ENCODE data around the gene TRIM14. TPM values are rescaled to one million over a fixed set of nuclear protein-coding genes. Genes with fewer than 3 reads are reported as not detected.

Gene TRIM14
- total RNA-seq, 4 donors from 2014 or later, result 7.5 to 12.5 (median 10.5) TPM

DNA sequence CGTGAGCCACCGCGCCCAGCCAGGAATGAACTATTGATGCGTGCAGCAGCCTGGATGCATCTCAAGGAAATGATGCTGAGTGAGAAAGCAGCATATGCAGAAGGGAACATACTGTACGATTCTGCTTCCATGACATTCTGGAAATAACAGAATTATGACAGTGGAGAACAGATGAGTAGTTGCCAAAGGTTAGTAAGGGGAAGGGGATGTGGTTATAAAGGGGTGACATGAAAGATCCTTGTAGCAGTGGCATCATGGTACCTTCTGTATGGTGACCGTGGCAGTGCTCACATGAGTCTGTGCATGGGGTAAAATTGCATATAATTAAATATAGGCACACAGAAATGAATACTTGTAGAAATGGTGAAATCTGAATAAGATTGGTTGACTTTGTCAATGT is 49.5 kb downstream of the TRIM14 start:
- no peaks in the 10 kb centered on the region for H3K9me3 ChIP-seq
- H3K4me3 ChIP-seq, result no peak overlapping the region
- H3K36me3 ChIP-seq, result peaks cover 0 to 37% of the 10 kb centered on the region in 2 donors
- no peak overlapping the region for H3K27ac ChIP-seq
- peaks cover 0 to 6% (median 0%) of the 10 kb centered on the region in 3 donors for H3K4me1 ChIP-seq
- 96 to 100% methylated on average over 2 to 6 of the region's 6 CpGs for WGBS, 2 donors (ENCODE audit: low coverage in 1 of 2)
- no peaks in the 10 kb centered on the region for H3K27me3 ChIP-seq
- no peak for ATAC-seq
- TF ChIP-seq EP300 (IDR thresholded peaks at IDR 0.05) (no peak), POLR2A (IDR thresholded peaks at IDR 0.05) (no peak), POLR2AphosphoS5 (IDR thresholded peaks at IDR 0.05) (no peak)
- TF ChIP-seq, protein P1, sequence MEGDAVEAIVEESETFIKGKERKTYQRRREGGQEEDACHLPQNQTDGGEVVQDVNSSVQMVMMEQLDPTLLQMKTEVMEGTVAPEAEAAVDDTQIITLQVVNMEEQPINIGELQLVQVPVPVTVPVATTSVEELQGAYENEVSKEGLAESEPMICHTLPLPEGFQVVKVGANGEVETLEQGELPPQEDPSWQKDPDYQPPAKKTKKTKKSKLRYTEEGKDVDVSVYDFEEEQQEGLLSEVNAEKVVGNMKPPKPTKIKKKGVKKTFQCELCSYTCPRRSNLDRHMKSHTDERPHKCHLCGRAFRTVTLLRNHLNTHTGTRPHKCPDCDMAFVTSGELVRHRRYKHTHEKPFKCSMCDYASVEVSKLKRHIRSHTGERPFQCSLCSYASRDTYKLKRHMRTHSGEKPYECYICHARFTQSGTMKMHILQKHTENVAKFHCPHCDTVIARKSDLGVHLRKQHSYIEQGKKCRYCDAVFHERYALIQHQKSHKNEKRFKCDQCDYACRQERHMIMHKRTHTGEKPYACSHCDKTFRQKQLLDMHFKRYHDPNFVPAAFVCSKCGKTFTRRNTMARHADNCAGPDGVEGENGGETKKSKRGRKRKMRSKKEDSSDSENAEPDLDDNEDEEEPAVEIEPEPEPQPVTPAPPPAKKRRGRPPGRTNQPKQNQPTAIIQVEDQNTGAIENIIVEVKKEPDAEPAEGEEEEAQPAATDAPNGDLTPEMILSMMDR (IDR thresholded peaks at IDR 0.05), result no peak

DNA sequence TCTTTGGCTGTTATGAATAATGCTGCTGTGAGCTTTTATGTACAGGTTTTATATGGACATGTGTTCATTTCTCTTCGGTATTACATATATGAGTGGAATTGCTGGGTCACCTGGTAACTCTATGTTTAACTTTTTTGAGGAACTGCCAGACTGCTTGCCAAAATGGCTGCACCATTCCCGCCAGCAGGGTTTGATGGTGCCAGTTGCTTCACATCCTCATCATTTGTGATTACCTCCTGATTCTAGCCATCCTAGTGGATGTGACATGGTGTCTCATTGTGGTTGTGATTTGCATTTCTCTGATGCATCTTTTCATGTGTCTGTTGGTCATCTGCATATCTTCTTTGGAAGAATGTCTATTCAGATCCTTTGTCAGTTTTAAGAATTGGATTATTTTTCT is 51.8 kb downstream of the TRIM14 start:
- no peak for ATAC-seq
- Histone ChIP-seq H3K4me3 (no peak overlapping the region), H3K9me3 (no peaks in the 10 kb centered on the region), H3K36me3 (peaks cover 0 to 58% of the 10 kb centered on the region in 2 donors), H3K4me1 (no peaks in the 10 kb centered on the region), H3K27me3 (no peaks in the 10 kb centered on the region), H3K27ac (no peak overlapping the region)
- 92% methylated on average over 1 of the region's 2 CpGs; no CpG with 5 or more reads in 1 of the 2 donors for WGBS, 2 donors (ENCODE audit: low coverage in 1 of 2)
- TF ChIP-seq POLR2A (IDR thresholded peaks at IDR 0.05) (no peak), POLR2AphosphoS5 (IDR thresholded peaks at IDR 0.05) (no peak), EP300 (IDR thresholded peaks at IDR 0.05) (no peak)
- TF ChIP-seq, protein P1 (IDR thresholded peaks at IDR 0.05), result no peak

DNA sequence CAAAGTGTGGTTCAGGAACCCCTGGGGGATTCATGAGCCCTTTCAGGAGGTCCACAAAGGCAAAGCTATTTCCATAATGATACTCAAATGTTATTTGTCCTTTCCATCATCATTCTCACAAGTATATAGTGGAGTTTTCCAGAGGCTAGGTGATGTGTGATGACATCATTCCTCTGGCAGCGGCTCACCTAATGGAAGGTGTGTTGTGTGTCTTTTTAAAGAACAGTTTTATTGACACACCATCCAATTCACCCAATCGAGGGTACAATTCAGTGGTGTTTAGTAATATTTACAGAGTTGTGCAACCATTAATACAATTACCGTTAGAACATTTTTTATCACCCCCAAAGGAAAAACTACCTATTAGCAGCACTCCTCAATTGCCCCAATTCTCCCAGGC is 52.8 kb downstream of the TRIM14 start:
- TF ChIP-seq POLR2AphosphoS5 (IDR thresholded peaks at IDR 0.05) (no peak), POLR2A (IDR thresholded peaks at IDR 0.05) (no peak), EP300 (IDR thresholded peaks at IDR 0.05) (no peak)
- TF ChIP-seq, protein P1 (IDR thresholded peaks at IDR 0.05), result no peak
- H3K9me3 ChIP-seq, result no peaks in the 10 kb centered on the region
- H3K36me3 ChIP-seq, result peaks cover 0 to 61% of the 10 kb centered on the region in 2 donors
- H3K4me3 ChIP-seq, result no peak overlapping the region
- WGBS, 2 donors (ENCODE audit: low coverage in 1 of 2), result 88 to 100% methylated on average over 1 to 3 of the region's 3 CpGs
- H3K4me1 ChIP-seq, result no peaks in the 10 kb centered on the region
- H3K27me3 ChIP-seq, result no peaks in the 10 kb centered on the region
- H3K27ac ChIP-seq, result no peak overlapping the region
- no peak for ATAC-seq

DNA sequence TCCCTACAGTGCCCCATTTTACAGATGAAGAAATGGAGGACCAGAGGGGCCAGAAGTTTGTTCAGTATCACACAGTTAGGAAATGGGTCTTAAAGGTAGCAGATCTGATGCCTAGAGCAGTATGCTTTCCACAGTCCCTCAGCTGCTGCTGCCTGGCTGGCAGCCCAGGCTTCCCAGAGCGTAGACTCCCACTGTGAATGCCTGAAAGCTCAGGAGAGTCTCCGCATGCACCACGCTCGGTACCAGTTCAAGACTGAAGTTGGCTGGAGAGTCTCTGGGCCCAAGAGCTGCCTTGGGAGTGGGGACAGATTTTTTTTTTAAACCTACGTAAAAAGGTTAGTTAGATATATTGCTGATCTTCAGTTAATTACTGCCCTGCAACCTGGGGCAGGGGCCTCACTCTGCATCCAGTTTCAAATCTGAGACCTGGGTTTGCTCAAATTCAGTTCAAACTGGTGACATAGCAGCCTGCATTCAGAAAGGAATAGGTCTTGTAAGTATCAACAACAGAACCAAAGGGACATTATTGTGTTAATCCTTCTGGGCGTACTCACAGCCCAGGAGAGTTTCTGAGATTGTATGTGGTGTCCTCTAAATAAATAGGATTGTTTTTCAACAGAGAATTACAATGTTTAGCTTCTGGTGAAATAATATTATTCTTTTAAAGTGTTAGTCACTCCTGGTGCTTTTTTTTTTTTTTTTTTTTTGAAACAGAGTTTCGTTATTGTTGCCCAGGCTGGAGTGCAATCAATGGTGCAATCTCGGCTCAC is 54.2 kb downstream of the TRIM14 start:
- no peak for ATAC-seq
- no peak overlapping the region for H3K27ac ChIP-seq
- no peak overlapping the region for H3K4me3 ChIP-seq
- H3K27me3 ChIP-seq, result no peaks in the 10 kb centered on the region
- no peaks in the 10 kb centered on the region for H3K9me3 ChIP-seq
- no peaks in the 10 kb centered on the region for H3K4me1 ChIP-seq
- TF ChIP-seq POLR2A (IDR thresholded peaks at IDR 0.05), result no peak
- TF ChIP-seq EP300 (IDR thresholded peaks at IDR 0.05), result no peak
- no peak for TF ChIP-seq POLR2AphosphoS5 (IDR thresholded peaks at IDR 0.05)
- TF ChIP-seq, protein P1 (IDR thresholded peaks at IDR 0.05), result no peak
- 82 to 87% methylated on average over 4 to 8 of the region's 8 CpGs for WGBS, 2 donors (ENCODE audit: low coverage in 1 of 2)
- peaks cover 0 to 63% of the 10 kb centered on the region in 2 donors for H3K36me3 ChIP-seq

DNA sequence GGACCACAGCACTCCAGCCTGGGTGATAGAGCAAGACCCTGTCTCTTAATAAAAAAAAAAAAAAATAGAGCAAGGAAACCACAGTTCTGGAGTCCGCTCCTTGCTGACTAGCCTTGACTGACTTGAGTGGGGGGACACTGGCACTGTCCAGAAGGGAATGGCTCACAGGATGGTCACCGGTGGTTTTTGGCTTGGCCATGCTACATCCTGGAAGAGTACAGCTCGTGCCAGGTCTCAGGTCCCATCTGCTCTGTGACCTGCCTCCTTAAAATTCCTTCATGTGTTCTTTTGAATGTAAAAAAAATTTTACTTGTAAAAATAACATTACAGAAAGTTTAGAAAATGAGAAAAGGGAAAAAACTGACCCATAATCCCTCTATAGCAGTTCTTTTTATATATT is 56.9 kb downstream of the TRIM14 start:
- TF ChIP-seq EP300 (IDR thresholded peaks at IDR 0.05), result no peak
- no peak for TF ChIP-seq POLR2AphosphoS5 (IDR thresholded peaks at IDR 0.05)
- TF ChIP-seq, protein P1 (IDR thresholded peaks at IDR 0.05), result no peak
- no peak for TF ChIP-seq POLR2A (IDR thresholded peaks at IDR 0.05)
- no peak overlapping the region for H3K4me3 ChIP-seq
- peaks cover 0 to 58% of the 10 kb centered on the region in 2 donors for H3K36me3 ChIP-seq
- H3K9me3 ChIP-seq, result no peaks in the 10 kb centered on the region
- ATAC-seq, result no peak
- H3K27ac ChIP-seq, result no peak overlapping the region
- 79 to 82% methylated on average over 2 to 3 of the region's 3 CpGs for WGBS, 2 donors (ENCODE audit: low coverage in 1 of 2)
- H3K27me3 ChIP-seq, result no peaks in the 10 kb centered on the region
- H3K4me1 ChIP-seq, result peaks cover 0 to 26% (median 3%) of the 10 kb centered on the region in 3 donors

Data from gastroesophageal sphincter (tissue), 4 donors.